GM12892 (cell line): ENCODE data around the gene GPX4.

Experiments
- POLR2A ChIP-seq: IDR thresholded peaks from 2 replicates; pipeline ENCODE4 v1.6.1; 2011; ENCODE audit warnings: low read depth, low read length, control low read depth
- POLR2AphosphoS5 ChIP-seq: IDR thresholded peaks from 2 replicates; pipeline ENCODE4 v1.6.1; 2011; ENCODE audit warnings: low read depth, low read length, control low read depth
- TAF1 ChIP-seq: IDR thresholded peaks from 2 replicates; pipeline ENCODE4 v1.6.1; 2011; ENCODE audit warnings: low read depth, mild to moderate bottlenecking, control low read depth, low read length, borderline replicate concordance

DNA sequence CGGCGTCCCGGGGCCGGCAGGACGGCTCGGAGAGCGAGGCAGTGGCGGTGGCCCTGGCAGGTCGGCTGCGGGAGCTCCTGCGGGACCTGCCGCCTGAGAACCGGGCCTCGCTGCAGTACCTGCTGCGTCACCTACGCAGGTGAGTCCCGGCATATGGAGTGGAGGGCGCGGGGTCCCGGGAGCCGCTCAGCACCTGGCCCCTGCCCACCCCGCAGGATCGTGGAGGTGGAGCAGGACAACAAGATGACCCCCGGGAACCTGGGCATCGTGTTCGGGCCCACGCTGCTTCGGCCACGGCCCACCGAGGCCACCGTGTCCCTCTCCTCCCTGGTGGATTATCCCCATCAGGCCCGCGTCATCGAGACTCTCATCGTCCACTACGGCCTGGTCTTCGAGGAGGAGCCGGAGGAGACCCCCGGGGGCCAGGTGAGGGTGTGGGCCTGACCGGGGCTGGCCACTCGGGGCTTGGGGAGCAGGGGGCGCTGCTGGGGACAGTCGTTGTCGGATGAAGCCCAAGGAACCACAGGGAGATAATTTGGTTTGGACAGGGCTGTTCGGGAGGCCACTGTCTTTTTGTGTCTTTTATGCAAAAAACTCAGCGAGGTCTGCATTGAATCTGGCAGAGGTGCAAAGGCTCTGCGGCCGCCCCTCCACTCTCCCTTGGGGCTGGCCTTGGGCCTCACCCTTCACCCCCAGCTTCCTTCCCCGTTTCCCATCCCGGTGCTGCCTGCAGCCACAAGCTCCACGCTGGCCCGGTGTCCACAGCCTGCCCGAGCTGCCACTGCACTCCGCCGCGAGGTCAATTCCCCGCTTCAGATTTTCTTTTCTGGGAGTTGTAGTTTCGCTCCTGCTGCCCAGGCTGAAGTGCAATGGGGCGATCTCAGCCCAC, 20.6 kb upstream of the GPX4 start:
- TF ChIP-seq POLR2A, result no peak; the same call in 1 of the 2 replicates
- TF ChIP-seq POLR2AphosphoS5, result no peak
- no peak for TF ChIP-seq TAF1
